Activated B cell treated with CpG ODN at 0.5 μM for 24 hours (primary cell): Measurements from ENCODE around the gene DLG3. TPM values are rescaled to one million over a fixed set of nuclear protein-coding genes. Genes with fewer than 3 reads are reported as not detected.

Source experiments
- ATAC-seq: fragments of 200-7000 bp; cut with Tn5 transposase; one replicate; pipeline ENCODE4 v1.10.0; 2021; ENCODE audit warnings: low read depth, mild to moderate bottlenecking, moderate library complexity
- CTCF ChIA-PET: fragments of 350-600 bp; sonication (Branson Sonifier 250); formaldehyde crosslinking; loops from one replicate; lab custom pipeline; 2021; ENCODE audit warnings: antibody characterized with exemption; lab: Charles Lee
- POLR2A ChIA-PET: fragments of 350-600 bp; sonication (Branson Sonifier 250); formaldehyde crosslinking; loops from one replicate; lab custom pipeline; 2021; ENCODE audit warnings: antibody characterized with exemption; lab: Charles Lee
- DNase-seq: peaks from one replicate; pipeline ENCODE4 v3.0.0; 2022
- H3K27ac Mint-ChIP-seq: one replicate; pipeline ENCODE4 v1.8.0; 2020; ENCODE audit warnings: mixed read lengths
- H3K27me3 Mint-ChIP-seq: one replicate; pipeline ENCODE4 v1.8.0; 2021; ENCODE audit warnings: mixed read lengths
- H3K36me3 Mint-ChIP-seq: one replicate; pipeline ENCODE4 v1.8.0; 2021; ENCODE audit warnings: low read depth, mixed read lengths
- H3K4me1 Mint-ChIP-seq: one replicate; pipeline ENCODE4 v1.8.0; 2021; ENCODE audit warnings: mixed read lengths
- H3K4me3 Mint-ChIP-seq: one replicate; pipeline ENCODE4 v1.8.0; 2020; ENCODE audit warnings: mild to moderate bottlenecking, mixed read lengths
- H3K9me3 Mint-ChIP-seq: one replicate; pipeline ENCODE4 v1.8.0; 2020; ENCODE audit warnings: mixed read lengths
- CTCF ChIP-seq: fragments of 200-600 bp; IDR thresholded peaks from one replicate; pipeline ENCODE4 v1.8.0; 2022; ENCODE audit warnings: antibody characterized with exemption, mild to moderate bottlenecking
- intact Hi-C: fragments of 100-400 bp; cut with micrococcal nuclease; formaldehyde crosslinking; loops from one replicate; pipeline ENCODE4 v1.15.1; 2024
- total RNA-seq: library from RNA; stranded (reverse); gene quantifications from 2 replicates; pipeline ENCODE4 v1.2.3, GENCODE V29; 2022

Gene DLG3
- total RNA-seq, 1 donor from 2014 or later = 2.4 TPM

- H3K36me3 Mint-ChIP-seq = peaks cover 3% of the 10 kb centered on the region
- DNase-seq (peak; percentile 60), ATAC-seq (peak; percentile 76)
- no peaks in the 10 kb centered on the region for H3K27me3 Mint-ChIP-seq
- H3K4me1 Mint-ChIP-seq = peaks cover 14% of the 10 kb centered on the region
- CTCF ChIA-PET = interaction anchor here (0.6 to 1.4 kb wide), 5 partner anchors 17 to 300 kb away, joined by 3 to 7 read pairs (median 3); partner anchors contain the start of gene IGBP1
- H3K9me3 Mint-ChIP-seq = no peaks in the 10 kb centered on the region
- POLR2A ChIA-PET = interaction anchor here (0.6 to 2.4 kb wide), 3 partner anchors 18 to 300 kb away, joined by 3 to 16 read pairs (median 14); partner anchors contain the start of gene IGBP1
- H3K27ac Mint-ChIP-seq = peak overlapping the region; percentile 87
- intact Hi-C loops = loop anchor here (1.0 to 10.0 kb wide), 8 partner anchors 10 to 895 kb away; partner anchors contain the start of genes DLG3, IGBP1 and KIF4A
- TF ChIP-seq CTCF = no peak
- peak overlapping the region; percentile 89 for H3K4me3 Mint-ChIP-seq
Measured at GRCh38 chrX:70433848-70434351, 10.7 kb upstream of the DLG3 start.

- ChIA-PET CTCF (interaction anchor here (0.6 to 1.4 kb wide), 4 partner anchors 17 to 301 kb away, joined by 3 to 7 read pairs (median 3); partner anchors contain the start of gene IGBP1), POLR2A (interaction anchor here (0.7 to 2.4 kb wide), 3 partner anchors 17 to 301 kb away, joined by 3 to 14 read pairs (median 13); partner anchors contain the start of gene IGBP1)
- Mint-ChIP-seq H3K27ac (peak overlapping the region; percentile 87), H3K9me3 (no peaks in the 10 kb centered on the region), H3K4me3 (peak overlapping the region; percentile 89), H3K4me1 (peaks cover 14% of the 10 kb centered on the region), H3K27me3 (no peaks in the 10 kb centered on the region), H3K36me3 (peaks cover 3% of the 10 kb centered on the region)
- intact Hi-C loops = loop anchor here (1.0 to 10.0 kb wide), 7 partner anchors 10 to 896 kb away; partner anchors contain the start of genes DLG3, IGBP1 and KIF4A
- no peak for TF ChIP-seq CTCF
- DNase-seq (peak; percentile 31), ATAC-seq (peak; percentile 72)
Measured at GRCh38 chrX:70434352-70434866, 10.2 kb upstream of the DLG3 start.

GRCh38 chrX:70434914-70435586 is 9.6 kb upstream of the DLG3 start:
- CTCF ChIA-PET = interaction anchor here (0.8 to 1.4 kb wide), 3 partner anchors 16 to 301 kb away, joined by 3 to 4 read pairs (median 3); partner anchors contain the start of gene IGBP1
- no peak for DNase-seq
- peaks cover 14% of the 10 kb centered on the region for H3K4me1 Mint-ChIP-seq
- no peaks in the 10 kb centered on the region for H3K27me3 Mint-ChIP-seq
- peaks cover 3% of the 10 kb centered on the region for H3K36me3 Mint-ChIP-seq
- no peak for TF ChIP-seq CTCF
- no peak for ATAC-seq
- no peaks in the 10 kb centered on the region for H3K9me3 Mint-ChIP-seq
- H3K4me3 Mint-ChIP-seq = peak overlapping the region; percentile 89
- H3K27ac Mint-ChIP-seq = peak overlapping the region; percentile 14
- POLR2A ChIA-PET = interaction anchor here (0.7 to 2.4 kb wide), 2 partner anchors 37 to 302 kb away, joined by 13 to 14 read pairs; partner anchors contain the start of gene IGBP1
- intact Hi-C loops = loop anchor here (1.0 to 10.0 kb wide), 7 partner anchors 9 to 896 kb away; partner anchors contain the start of genes DLG3, IGBP1 and KIF4A

- intact Hi-C loops = loop anchor here (10.0 kb wide), 1 partner anchor 102 kb away; no protein-coding TSS in a partner anchor
- peaks cover 14% of the 10 kb centered on the region for H3K4me1 Mint-ChIP-seq
- POLR2A ChIA-PET = no interaction called here
- no peak overlapping the region for H3K27ac Mint-ChIP-seq
- no peaks in the 10 kb centered on the region for H3K9me3 Mint-ChIP-seq
- peaks cover 3% of the 10 kb centered on the region for H3K36me3 Mint-ChIP-seq
- CTCF ChIA-PET = no interaction called here
- no peak overlapping the region for H3K4me3 Mint-ChIP-seq
- DNase-seq (no peak), ATAC-seq (no peak)
- no peak for TF ChIP-seq CTCF
- peaks cover 4% of the 10 kb centered on the region for H3K27me3 Mint-ChIP-seq
Measured at GRCh38 chrX:70436343-70436742, 8.3 kb upstream of the DLG3 start.
